HepG2 (cell line): Measurements from ENCODE around the gene LTC4S. TPM values are rescaled to one million over a fixed set of nuclear protein-coding genes. Genes with fewer than 3 reads are reported as not detected.
A peak's percentile ranks its signal among the peaks of the same experiment; 100 is the strongest.

Source experiments
- ATAC-seq: fragments of 200-7000 bp; cut with Tn5 transposase; 3 replicates; pipeline ENCODE4 v1.9.1; 2020; ENCODE audit warnings: mild to moderate bottlenecking, moderate library complexity
- BruUV-seq: library from RNA; stranded (reverse); fragments of 400-500 nt; replicated peaks from 2 replicates; lab custom pipeline; 2021; lab: Mats Ljungman, UMichigan
- CTCF ChIA-PET: fragments of 300-600 bp; formaldehyde crosslinking; extraction: SDS; loops from one replicate; lab custom pipeline; 2021; ENCODE audit warnings: low total read pairs, inconsistent platforms, low intra/inter-chr PET ratio; lab: Yijun Ruan, JAX
- POLR2A ChIA-PET: fragments of 350-600 bp; sonication (Branson Sonifier 250); formaldehyde crosslinking; loops from one replicate; lab custom pipeline; 2020; ENCODE audit warnings: antibody characterized with exemption, inconsistent platforms; lab: Yijun Ruan, JAX
- DNase-seq: peaks from one replicate; pipeline ENCODE4 v3.0.0-alpha.2; 2015; ENCODE audit warnings: low spot score
- FAIRE-seq: peaks from 3 replicates; lab custom pipeline; 2011; peaks lifted over from hg19 to GRCh38; lab: Jason Lieb, UNC
- H2AFZ ChIP-seq: one replicate; pipeline ENCODE4 v1.6.1; 2011; ENCODE audit warnings: low read length, inconsistent platforms
- H3K27ac ChIP-seq: fragments of 300-600 bp; 3 replicates; pipeline ENCODE4 v1.8.0; 2011; ENCODE audit warnings: mixed run types, mild to moderate bottlenecking, mixed read lengths, low read length, inconsistent platforms; ENCODE audit not compliant: insufficient read depth; ENCODE audit errors: extremely low read length
- H3K27me3 ChIP-seq, 2 experiments: fragments of 200-600 bp in 1 of 2; 2 replicates in 1 of 2; 3 replicates in 1 of 2; pipeline versions ENCODE4 v1.6.0 to v1.8.0; 2011; ENCODE audit warnings: low read length in 2 of 2, mild to moderate bottlenecking in 2 of 2, moderate library complexity in 2 of 2, inconsistent platforms in 1 of 2; ENCODE audit not compliant: insufficient read depth in 2 of 2, control insufficient read depth in 1 of 2
- H3K36me3 ChIP-seq, 2 experiments: fragments of 200-600 bp in 1 of 2; replicated peaks in 1 of 2; 2 replicates in 1 of 2; 3 replicates in 1 of 2; pipeline versions ENCODE4 v1.5.1 to v1.8.0; 2011; ENCODE audit warnings: low read length in 2 of 2, inconsistent platforms in 1 of 2; ENCODE audit not compliant: insufficient read depth in 2 of 2, control insufficient read depth in 1 of 2
- H3K4me1 ChIP-seq: 2 replicates; pipeline ENCODE4 v1.5.1; 2012; ENCODE audit warnings: low read length, inconsistent platforms; ENCODE audit not compliant: insufficient read depth
- H3K4me2 ChIP-seq: 2 replicates; pipeline ENCODE4 v1.6.0; 2011; ENCODE audit warnings: low read depth, low read length, inconsistent platforms
- H3K4me3 ChIP-seq, 3 experiments: fragments of 200-600 bp in 1 of 3; sonication (generic), shearing (Covaris generic) in 1 of 3; replicated peaks in 1 of 3; 2 replicates each; pipeline ENCODE4 v1.5.1; 2011 to 2016; ENCODE audit warnings: low read length in 3 of 3, inconsistent platforms in 2 of 3, low read depth in 2 of 3, mild to moderate bottlenecking in 2 of 3, control low read depth in 1 of 3, mixed read lengths in 1 of 3; ENCODE audit not compliant: insufficient read depth in 1 of 3
- H3K79me2 ChIP-seq: one replicate; pipeline ENCODE4 v1.6.1; 2011; ENCODE audit warnings: low read length, inconsistent platforms; ENCODE audit not compliant: insufficient read depth
- H3K9ac ChIP-seq: 2 replicates; pipeline ENCODE4 v1.6.0; 2011; ENCODE audit warnings: mild to moderate bottlenecking, low read depth, low read length, inconsistent platforms; ENCODE audit not compliant: insufficient read depth
- H3K9me3 ChIP-seq: 2 replicates; pipeline ENCODE4 v1.5.1; 2012; ENCODE audit warnings: mild to moderate bottlenecking, low read length
- H4K20me1 ChIP-seq: 2 replicates; pipeline ENCODE4 v1.6.0; 2011; ENCODE audit warnings: inconsistent platforms, mild to moderate bottlenecking, low read length, moderate library complexity; ENCODE audit not compliant: insufficient read depth
- FOXK2 ChIP-seq: fragments of 450-650 bp; IDR thresholded peaks from 2 replicates; pipeline ENCODE4 v1.6.1; 2016
- FOXM1 ChIP-seq: sonication (generic); formaldehyde crosslinking; IDR thresholded peaks from 2 replicates; pipeline ENCODE4 v1.5.0; 2020; ENCODE audit warnings: missing genetic modification reagents
- GLI4 ChIP-seq: sonication (generic); formaldehyde crosslinking; IDR thresholded peaks from 2 replicates; pipeline ENCODE4 v1.5.1; 2020; ENCODE audit warnings: missing genetic modification reagents, mild to moderate bottlenecking, moderate library complexity, borderline replicate concordance
- MAF1 ChIP-seq: sonication (generic); formaldehyde crosslinking; IDR thresholded peaks from 2 replicates; pipeline ENCODE4 v1.5.0; 2020; ENCODE audit warnings: missing genetic modification reagents, borderline replicate concordance
- PHF21A ChIP-seq: sonication (generic); formaldehyde crosslinking; IDR thresholded peaks from 2 replicates; pipeline ENCODE4 v1.5.0; 2020; ENCODE audit warnings: mild to moderate bottlenecking, missing genetic modification reagents
- POLR2AphosphoS5 ChIP-seq: IDR thresholded peaks from 2 replicates; pipeline ENCODE4 v1.6.1; 2012; ENCODE audit warnings: low read depth, low read length
- POLR2G ChIP-seq: fragments of 200-400 bp; formaldehyde crosslinking; IDR thresholded peaks from 2 replicates; pipeline ENCODE4 v1.6.1; 2018; ENCODE audit warnings: mild to moderate bottlenecking, low read depth, low read length, moderate library complexity
- RBFOX2 ChIP-seq: fragments of 200-400 bp; formaldehyde crosslinking; IDR thresholded peaks from 2 replicates; pipeline ENCODE4 v1.6.1; 2017; ENCODE audit warnings: low read depth, mild to moderate bottlenecking, low read length
- SP1 ChIP-seq, 2 experiments: fragments of 450-650 bp in 1 of 2; sonication (generic) in 1 of 2; formaldehyde crosslinking in 1 of 2; IDR thresholded peaks; 2 replicates each; pipeline versions ENCODE4 v1.4.0 to v1.6.1; 2016 to 2020; ENCODE audit warnings: missing genetic modification reagents in 1 of 2
- U2AF1 ChIP-seq: fragments of 200-400 bp; formaldehyde crosslinking; optimal IDR thresholded peaks from 2 replicates; pipeline ENCODE3; 2017; ENCODE audit warnings: mild to moderate bottlenecking, low read depth, low read length
- YEATS2 ChIP-seq: sonication (generic); formaldehyde crosslinking; IDR thresholded peaks from 2 replicates; pipeline ENCODE4 v1.4.0; 2020; ENCODE audit warnings: missing genetic modification reagents, borderline replicate concordance
- ZBTB34 ChIP-seq: sonication (generic); formaldehyde crosslinking; IDR thresholded peaks from 2 replicates; pipeline ENCODE4 v1.8.0; 2022; ENCODE audit warnings: mild to moderate bottlenecking, missing genetic modification reagents
- ZNF101 ChIP-seq: sonication (generic); formaldehyde crosslinking; IDR thresholded peaks from 2 replicates; pipeline ENCODE4 v1.4.0; 2020; ENCODE audit warnings: mild to moderate bottlenecking, low read depth, missing genetic modification reagents, borderline replicate concordance
- ZNF180 ChIP-seq: sonication (generic); formaldehyde crosslinking; IDR thresholded peaks from 2 replicates; pipeline ENCODE4 v1.4.0; 2020; ENCODE audit warnings: low read depth, missing genetic modification reagents, borderline replicate concordance
- ZNF205 ChIP-seq: IDR thresholded peaks from 2 replicates; pipeline ENCODE4 v1.6.1; 2018; ENCODE audit warnings: missing biosample characterization, missing genetic modification reagents
- ZNF251 ChIP-seq: sonication (generic); formaldehyde crosslinking; IDR thresholded peaks from 2 replicates; pipeline ENCODE4 v1.9.0; 2021; ENCODE audit warnings: mild to moderate bottlenecking, missing genetic modification reagents
- ZNF253 ChIP-seq: sonication (generic); formaldehyde crosslinking; IDR thresholded peaks from 2 replicates; pipeline ENCODE4 v1.8.0; 2022; ENCODE audit warnings: mild to moderate bottlenecking, missing genetic modification reagents, borderline replicate concordance
- ZNF619 ChIP-seq: sonication (generic); formaldehyde crosslinking; IDR thresholded peaks from 2 replicates; pipeline ENCODE4 v1.4.0; 2020; ENCODE audit warnings: mild to moderate bottlenecking, missing genetic modification reagents
- ZNF709 ChIP-seq: sonication (generic); formaldehyde crosslinking; IDR thresholded peaks from 2 replicates; pipeline ENCODE4 v1.5.0; 2020; ENCODE audit warnings: mild to moderate bottlenecking, missing genetic modification reagents
- WGBS: methylation state at CpG from one replicate; pipeline ENCODE4 v1.1.6; 2017; ENCODE audit warnings: low lambda C conversion rate; 5-methylcytosine and 5-hydroxymethylcytosine counted together
- in situ Hi-C: cut with HindIII; loops from 2 replicates; pipeline ENCODE4 v1.10.0; 2017; ENCODE audit warnings: low pct_unique_long_range_greater_than_20kb; ENCODE audit not compliant: extremely low pct_ligation_motif_present
- intact Hi-C: fragments of 100-400 bp; cut with micrococcal nuclease; formaldehyde crosslinking; loops from one replicate; pipeline ENCODE4 v1.10.0; 2022; ENCODE audit not compliant: unreplicated experiment
- polyA plus RNA-seq, 8 experiments: library from polyadenylated mRNA; depleted of rRNA in 3 of 8; stranded (reverse) in 7 of 8; unstranded in 1 of 8; fragments of >200 nt; fragmentation: Illumina TruSeq in 4 of 8; extraction: Trizol in 4 of 8; gene quantifications; 2 replicates each; pipeline versions ENCODE4 v1.2.1 to v1.2.3, GENCODE V29; 2011 to 2016; ENCODE audit warnings: low read depth in 4 of 8, missing spikeins in 1 of 8, mixed read lengths in 1 of 8; ENCODE audit not compliant: insufficient read depth in 1 of 8
- total RNA-seq, 5 experiments: library from RNA; depleted of rRNA; stranded (reverse); fragments of >200 nt; fragmentation: Illumina TruSeq; extraction: Trizol; gene quantifications; 2 replicates each; pipeline ENCODE4 v1.2.3, GENCODE V29; 2016; ENCODE audit warnings: low read depth in 1 of 5
- TF ChIP-seq, protein P1 (sequence below): IDR thresholded peaks from 2 replicates; pipeline ENCODE4 v1.6.1; 2018; ENCODE audit warnings: missing genetic modification reagents, mild to moderate bottlenecking, missing compliant biosample characterization
- TF ChIP-seq, protein P2 (sequence below): sonication (generic); formaldehyde crosslinking; IDR thresholded peaks from 2 replicates; pipeline ENCODE4 v1.9.0; 2022; ENCODE audit warnings: low read depth, missing genetic modification reagents

The LTC4S gene
- total and polyA plus RNA-seq, 2 of the 13 experiments (the other 11 are each of a cell fraction or from before 2014, with no cell fraction given), result 0.35 TPM; not detected in 1

DNA sequence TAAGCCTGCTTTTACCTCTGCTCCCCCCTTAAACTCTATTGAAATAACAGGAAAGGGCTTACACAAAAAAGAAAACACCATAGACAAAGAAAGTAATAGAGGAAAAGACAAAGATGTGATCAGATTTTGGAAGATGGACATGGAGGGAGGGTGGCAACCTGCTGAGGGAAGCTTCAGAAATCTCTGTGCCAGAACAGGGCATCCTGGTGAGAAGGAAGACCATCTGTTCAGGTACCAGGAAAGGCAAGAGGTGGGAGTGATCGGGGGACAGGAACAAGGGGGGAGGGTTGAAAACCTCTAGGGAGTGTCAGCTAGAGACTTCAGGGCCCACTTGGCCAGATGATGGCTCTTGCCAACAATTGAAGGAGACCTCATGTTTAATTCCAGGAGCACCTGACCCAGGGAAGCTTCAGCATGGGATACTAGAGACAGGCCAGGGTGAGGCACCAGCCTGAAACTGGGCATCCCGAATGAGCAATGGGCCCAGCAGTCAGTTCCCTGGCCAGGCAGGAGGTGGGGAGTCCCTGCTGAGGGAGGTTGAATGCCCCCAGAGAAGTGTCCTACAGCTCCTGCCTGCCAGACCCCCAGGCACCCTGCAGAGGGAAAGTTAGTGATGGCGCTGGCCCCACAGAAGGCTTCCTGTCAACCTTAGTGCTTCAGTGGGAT, 35.1 kb downstream of the LTC4S start:
- ATAC-seq, result no peak
- Histone ChIP-seq H4K20me1 (peaks cover 41% of the 10 kb centered on the region), H3K4me1 (peaks cover 64% of the 10 kb centered on the region), H3K79me2 (peaks cover 17% of the 10 kb centered on the region), H3K9me3 (no peaks in the 10 kb centered on the region), H3K9ac (no peak overlapping the region), H3K36me3 (peaks cover 40 to 87% of the 10 kb centered on the region in 2 experiments), H2AFZ (no peak overlapping the region), H3K4me2 (no peak overlapping the region), H3K27ac (no peak overlapping the region), H3K4me3 (no peak overlapping the region), H3K27me3 (no peaks in the 10 kb centered on the region)
- ChIA-PET POLR2A (interaction anchor here (1.1 to 2.0 kb wide), 2 partner anchors 21 to 27 kb away, joined by 5 to 6 read pairs; no protein-coding TSS in a partner anchor), CTCF (no interaction called here)
- in situ Hi-C loops (no loop called here), intact Hi-C loops (no loop called here)
- no peak for DNase-seq
- no TSS peak for BruUV-seq
- no peak for FAIRE-seq
- WGBS, result 100% methylated on average over 2 of the region's 3 CpGs
- TF ChIP-seq SP1 (IDR thresholded peaks at IDR 0.05), result no peak
- no peak for TF ChIP-seq SP1 (CRISPR knock-in tag; IDR thresholded peaks at IDR 0.05)
- no peak for TF ChIP-seq ZNF251 (CRISPR knock-in tag)
- TF ChIP-seq ZNF101, result no peak
- TF ChIP-seq, protein P1, sequence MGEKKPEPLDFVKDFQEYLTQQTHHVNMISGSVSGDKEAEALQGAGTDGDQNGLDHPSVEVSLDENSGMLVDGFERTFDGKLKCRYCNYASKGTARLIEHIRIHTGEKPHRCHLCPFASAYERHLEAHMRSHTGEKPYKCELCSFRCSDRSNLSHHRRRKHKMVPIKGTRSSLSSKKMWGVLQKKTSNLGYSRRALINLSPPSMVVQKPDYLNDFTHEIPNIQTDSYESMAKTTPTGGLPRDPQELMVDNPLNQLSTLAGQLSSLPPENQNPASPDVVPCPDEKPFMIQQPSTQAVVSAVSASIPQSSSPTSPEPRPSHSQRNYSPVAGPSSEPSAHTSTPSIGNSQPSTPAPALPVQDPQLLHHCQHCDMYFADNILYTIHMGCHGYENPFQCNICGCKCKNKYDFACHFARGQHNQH (CRISPR knock-in tag), result no peak
- TF ChIP-seq ZNF619, result no peak
- no peak for TF ChIP-seq YEATS2
- TF ChIP-seq ZNF253 (CRISPR knock-in tag), result no peak
- no peak for TF ChIP-seq ZNF709 (CRISPR knock-in tag)
- no peak for TF ChIP-seq ZNF180 (CRISPR knock-in tag)
- TF ChIP-seq MAF1, result no peak
- no peak for TF ChIP-seq ZBTB34 (CRISPR knock-in tag)
- TF ChIP-seq FOXK2, result no peak
- no peak for TF ChIP-seq U2AF1
- TF ChIP-seq, protein P2, sequence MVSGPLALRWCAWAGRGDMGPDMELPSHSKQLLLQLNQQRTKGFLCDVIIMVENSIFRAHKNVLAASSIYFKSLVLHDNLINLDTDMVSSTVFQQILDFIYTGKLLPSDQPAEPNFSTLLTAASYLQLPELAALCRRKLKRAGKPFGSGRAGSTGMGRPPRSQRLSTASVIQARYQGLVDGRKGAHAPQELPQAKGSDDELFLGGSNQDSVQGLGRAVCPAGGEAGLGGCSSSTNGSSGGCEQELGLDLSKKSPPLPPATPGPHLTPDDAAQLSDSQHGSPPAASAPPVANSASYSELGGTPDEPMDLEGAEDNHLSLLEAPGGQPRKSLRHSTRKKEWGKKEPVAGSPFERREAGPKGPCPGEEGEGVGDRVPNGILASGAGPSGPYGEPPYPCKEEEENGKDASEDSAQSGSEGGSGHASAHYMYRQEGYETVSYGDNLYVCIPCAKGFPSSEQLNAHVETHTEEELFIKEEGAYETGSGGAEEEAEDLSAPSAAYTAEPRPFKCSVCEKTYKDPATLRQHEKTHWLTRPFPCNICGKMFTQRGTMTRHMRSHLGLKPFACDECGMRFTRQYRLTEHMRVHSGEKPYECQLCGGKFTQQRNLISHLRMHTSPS, result no peak
- TF ChIP-seq RBFOX2, result no peak
- no peak for TF ChIP-seq GLI4 (CRISPR knock-in tag)
- peak; percentile 13; the same call in 1 of the 2 replicates for TF ChIP-seq POLR2AphosphoS5
- no peak for TF ChIP-seq FOXM1
- no peak for TF ChIP-seq ZNF205 (CRISPR knock-in tag)
- peak; percentile 52 for TF ChIP-seq POLR2G
- no peak for TF ChIP-seq PHF21A (CRISPR knock-in tag)
